Central memory CD4-positive, alpha-beta T cell (primary cell): ENCODE results near the gene THUMPD1.

Experiments
- DNase-seq: peaks from one replicate; pipeline ENCODE4 v3.0.0; 2022

Gene THUMPD1

DNA sequence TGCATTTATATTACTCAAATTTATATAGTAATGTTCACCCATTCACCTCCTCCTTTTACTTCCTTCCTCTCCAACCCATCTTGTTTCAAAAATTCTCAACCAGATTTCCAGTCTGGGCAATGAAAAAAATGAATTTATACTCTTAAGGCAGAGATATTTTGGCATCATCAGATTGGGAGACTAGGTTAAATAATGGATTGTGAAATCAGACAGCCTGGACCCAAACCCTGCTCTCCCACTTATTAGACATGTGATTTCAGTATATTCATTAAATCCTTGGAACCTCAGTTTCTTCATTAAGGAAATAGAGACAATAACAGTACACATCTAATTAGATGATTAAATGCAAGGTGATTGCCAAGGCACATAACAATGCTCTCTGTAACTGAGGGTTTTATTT lies 52.0 kb downstream of the THUMPD1 start:
- no peak for DNase-seq

- DNase-seq = no peak
Observed at GRCh38 chr16:20683812-20684211, 57.8 kb downstream of the THUMPD1 start.
